Hypothalamus (tissue), 51 donors: ENCODE data around the gene SP1.
"Not testable (repeated sequence)": the region's sequence is repeated elsewhere in the genome, so short reads cannot be mapped to it uniquely, and the experiment has no call there.

Source experiments
- DNase-seq, 51 donors: peaks; one replicate each; lab custom pipeline; 2025; lab: John Stamatoyannopoulos, UW

The SP1 gene

DNA sequence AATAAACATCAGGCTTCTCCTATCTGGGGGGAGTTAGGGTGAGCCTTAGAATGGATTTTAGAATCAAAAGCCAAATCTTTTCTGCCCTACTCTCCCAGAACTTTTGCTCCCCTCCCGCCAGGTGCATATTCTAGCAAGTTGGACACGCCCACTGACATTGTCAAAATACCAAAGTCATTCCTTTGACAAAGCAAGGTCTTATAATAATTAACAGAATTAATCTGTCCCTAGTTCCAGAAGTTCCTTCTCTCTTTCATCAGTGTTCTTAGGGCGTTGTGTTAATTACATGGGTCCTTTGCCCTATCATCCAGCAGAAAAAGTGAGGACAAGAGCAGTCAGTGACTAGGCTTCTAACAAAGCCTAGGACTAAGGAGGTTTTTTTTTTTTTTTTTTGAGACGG, 64.0 kb downstream of the SP1 start:
- no peak for DNase-seq

DNA sequence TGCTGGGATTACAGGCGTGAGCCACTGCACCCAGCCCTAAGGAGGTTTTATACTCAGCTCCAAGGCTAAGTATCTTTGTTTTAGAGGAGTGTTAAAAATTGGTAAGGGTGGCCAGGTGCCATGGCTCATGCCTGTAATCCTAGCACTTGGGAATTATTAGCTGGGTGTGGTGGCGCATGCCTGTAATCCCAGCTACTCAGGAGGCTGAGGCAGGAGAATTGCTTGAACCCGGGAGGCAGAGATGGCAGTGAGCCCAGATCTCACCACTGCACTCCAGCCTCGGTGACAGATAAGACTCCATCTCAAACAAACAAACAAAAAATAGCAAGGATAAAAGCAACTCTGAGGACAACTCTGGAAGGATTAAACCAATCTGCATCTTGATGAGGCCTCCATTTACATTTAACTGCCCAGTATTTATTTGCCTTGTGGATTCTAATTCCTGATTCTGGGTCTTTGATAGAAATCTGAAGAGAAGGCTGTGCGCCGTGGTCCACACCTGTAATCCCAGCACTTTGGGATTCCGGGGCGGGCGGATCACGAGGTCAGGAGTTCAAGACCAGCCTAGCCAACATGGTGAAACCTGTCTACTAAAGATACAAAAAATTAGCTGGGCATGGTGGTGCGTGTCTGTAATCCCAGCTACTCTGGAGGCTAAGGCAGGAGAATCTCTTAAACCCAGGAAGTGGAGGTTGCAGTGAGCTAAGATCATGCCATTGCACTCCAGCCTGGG, 64.8 kb downstream of the SP1 start:
- not testable (repeated sequence) for DNase-seq

DNA sequence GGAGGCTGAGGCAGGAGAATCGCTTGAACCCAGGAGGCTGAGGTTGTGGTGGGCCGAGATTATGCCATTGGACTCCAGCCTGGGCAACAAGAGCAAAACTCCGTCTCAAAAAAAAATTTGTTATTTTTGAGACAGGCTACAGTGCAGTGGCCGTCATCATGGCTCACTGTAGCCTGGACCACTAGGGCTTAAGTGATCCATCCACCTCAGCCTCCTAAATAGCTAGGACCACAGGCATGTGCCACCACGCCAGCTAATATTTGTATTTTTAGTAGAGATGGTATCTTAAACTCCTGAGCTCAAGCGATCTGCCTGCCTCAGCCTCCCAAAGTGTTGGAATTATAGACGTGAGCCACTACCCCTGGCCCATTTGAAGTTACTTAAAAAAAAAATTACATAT, 71.0 kb downstream of the SP1 start:
- DNase-seq: no peak

DNA sequence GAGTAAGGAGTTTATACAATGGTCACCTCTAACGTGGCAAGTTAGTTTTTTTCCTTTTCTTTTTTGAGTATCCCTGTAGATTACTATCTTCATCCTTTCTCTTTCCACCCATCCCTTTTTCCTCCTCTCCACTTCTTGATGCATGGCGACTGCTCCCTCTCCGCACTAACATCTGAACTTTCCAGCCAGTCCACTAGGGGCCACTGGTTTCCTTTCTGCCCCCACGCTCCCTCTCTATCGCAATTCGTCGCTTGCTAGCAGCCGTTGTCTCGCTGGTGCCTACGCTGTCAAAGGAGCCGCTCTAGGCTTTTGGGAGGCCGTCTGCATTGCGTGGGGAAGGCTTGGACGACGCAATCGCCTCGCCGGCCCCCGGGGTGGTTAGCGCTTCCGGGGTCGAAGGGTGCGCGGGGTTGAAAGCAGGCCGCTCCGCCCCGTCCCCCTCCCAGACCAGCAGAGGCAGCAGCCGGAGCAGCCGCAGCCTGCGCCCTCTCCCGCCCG, 71.7 kb downstream of the SP1 start, which contains the start of gene PCBP2:
Gene PCBP2 (plus strand): TSS at position 442 of the 498 bp plus-strand sequence. CDS start 2,699 bp downstream, outside the sequence.
- DNase-seq: peak; percentile 82 to 100 (median 98)

DNA sequence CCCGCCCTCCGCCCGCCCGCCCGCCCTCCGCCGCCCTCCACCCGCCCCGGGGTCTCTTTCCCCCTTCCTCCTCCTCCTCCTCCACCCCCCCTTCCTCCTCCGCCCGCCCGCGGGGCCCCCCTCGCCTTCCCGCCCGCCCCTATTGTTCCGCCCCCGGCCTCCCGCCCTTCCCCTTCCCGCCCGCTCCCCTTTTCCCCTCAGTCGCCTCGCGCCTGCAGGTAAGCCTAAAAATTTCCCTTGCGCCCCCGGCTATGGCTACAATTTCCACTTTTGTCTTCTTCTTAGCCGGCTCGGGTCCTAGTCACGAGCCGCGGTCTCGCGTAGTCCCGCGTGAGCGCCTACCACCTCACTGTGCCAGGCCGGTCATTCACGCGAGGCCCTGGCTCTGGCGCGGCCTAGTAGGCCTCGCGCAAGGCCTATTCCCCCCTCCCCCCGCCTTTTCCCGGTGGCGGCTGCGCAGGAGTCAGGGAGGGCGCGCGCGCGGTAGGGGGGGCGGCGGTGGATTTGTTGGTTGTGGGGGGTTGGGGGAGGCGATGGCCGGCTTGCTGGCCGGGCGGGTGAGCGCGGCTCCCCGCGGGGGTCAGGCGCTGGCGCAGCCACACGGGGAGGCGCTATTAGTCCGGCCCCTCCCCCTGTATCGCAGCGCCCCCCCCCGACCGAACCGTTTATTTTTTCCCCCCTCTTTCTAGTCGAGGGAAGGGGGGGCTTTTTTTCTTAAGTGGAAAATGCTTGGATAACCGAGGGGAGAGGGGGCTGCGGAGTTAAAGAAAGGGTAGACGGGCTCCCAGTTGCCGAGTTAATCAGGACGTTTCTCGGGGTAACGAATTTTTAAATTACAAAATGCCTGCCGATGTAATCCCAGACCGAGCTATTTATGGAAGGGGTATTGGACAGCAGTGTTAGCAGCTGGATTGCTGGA, 72.4 kb downstream of the SP1 start:
- peak; percentile 56 to 93 (median 81) for DNase-seq

DNA sequence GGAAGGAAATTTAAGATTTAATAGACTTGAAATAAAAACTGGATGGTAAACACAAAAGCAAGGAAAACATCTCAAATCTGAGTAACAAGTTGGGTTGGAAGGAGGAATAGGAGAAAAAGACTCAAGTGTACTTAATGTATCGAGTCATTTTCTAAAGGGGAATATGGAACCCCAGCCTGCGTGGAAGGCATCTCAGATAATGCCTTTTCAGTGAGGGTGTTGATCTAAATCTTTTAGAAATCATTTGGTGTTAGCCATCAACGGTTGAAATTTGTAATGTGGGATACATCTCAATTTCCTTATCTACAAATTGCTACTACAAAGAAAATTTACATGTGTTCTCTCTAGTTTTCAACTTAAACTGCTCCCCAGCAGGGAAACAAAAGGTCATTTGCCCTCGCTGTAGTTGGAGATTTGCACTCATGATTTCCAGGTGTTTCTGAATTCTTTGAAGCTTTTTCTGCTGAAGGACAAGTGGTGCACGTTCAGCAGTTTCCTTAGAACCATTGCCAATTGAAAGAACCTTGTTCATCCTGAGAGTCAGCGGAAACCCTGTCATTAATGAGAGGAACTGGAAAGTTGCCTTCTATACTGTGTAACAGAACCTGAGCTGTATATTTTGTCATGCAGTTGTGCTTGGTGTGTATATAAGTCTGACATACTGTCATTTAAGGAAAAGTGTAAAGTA, 74.1 kb downstream of the SP1 start:
- DNase-seq: no peak

DNA sequence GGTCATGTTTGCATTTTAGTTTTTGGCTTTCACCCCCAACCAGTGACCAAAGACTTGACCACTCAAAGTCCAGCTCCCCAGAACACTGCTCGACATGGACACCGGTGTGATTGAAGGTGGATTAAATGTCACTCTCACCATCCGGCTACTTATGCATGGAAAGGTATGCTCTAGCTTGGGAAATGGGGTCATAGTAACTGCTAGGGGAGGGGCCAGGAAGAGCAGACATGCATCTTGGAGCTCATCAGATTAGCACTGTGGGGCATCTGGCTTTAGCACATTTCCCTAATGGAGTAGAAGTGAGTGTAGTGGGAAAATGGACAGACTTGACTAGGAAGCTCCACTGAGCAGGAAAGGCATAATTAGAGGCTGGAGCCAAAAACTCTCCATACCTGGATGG, 74.7 kb downstream of the SP1 start:
- DNase-seq: no peak

DNA sequence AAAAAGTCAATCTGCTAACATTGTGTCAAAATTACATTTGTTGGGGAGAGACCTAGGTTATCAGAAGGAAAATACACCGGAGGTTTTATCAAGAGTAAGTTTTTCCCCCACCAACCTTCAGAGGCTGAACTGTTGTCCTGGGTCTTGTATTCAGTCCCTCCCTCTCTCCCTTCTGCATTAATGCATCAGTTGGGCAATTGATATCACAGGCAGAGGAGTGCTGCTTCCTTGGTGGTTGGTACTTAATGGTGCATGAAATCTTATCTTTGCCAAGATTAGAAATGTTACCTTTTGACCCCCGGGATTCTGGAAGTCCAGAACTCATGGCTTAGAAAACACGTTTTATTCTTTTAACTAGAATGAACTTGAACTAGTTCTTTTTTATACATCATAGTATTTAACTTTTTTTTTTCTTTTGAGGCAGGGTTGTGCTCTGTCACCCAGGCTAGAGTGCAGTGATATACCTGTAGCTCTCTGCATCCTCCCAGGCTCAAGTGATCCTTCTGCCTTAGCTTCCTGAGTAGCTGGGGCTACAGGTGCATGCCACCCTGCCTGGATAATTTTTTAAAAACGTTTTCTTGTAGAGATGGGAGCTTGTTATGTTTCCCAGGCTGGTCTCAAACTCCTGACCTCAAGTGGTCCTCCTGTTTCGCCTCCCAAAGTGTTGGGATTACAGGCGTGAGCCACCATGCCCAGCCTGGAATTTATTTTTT, 76.8 kb downstream of the SP1 start:
- no peak for DNase-seq

DNA sequence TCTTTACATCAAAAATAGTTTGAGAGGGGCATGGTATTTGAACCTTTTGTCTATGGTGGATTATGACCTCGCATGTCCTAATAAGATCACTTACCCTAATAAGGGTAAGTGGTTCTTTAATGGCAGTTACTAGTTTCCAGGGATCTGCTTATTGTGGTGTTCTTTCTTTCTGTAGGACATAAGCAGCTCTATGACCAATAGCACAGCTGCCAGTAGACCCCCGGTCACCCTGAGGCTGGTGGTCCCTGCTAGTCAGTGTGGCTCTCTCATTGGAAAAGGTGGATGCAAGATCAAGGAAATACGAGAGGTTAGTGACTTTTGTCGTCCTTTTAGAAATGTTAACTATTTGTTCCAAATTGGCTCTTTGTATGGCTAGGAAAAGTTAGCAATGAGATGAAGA, 79.1 kb downstream of the SP1 start:
- no peak for DNase-seq

DNA sequence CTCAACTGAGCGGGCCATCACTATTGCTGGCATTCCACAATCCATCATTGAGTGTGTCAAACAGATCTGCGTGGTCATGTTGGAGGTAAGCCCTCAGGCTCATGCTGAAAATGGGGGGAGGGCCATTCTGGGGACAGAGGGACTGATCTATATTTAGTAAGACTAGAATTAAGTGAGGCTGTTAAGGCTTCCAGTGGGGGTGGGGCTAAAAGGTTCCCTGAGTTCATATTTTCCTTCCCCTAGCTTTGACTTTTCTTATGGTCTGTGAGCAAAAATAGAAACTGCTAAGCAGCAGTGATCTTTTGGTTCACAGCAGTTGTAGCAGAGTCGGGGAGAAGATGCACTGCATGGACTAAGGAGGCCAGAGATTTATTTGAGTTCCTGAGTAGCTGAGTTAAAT, 81.1 kb downstream of the SP1 start:
- no peak for DNase-seq

DNA sequence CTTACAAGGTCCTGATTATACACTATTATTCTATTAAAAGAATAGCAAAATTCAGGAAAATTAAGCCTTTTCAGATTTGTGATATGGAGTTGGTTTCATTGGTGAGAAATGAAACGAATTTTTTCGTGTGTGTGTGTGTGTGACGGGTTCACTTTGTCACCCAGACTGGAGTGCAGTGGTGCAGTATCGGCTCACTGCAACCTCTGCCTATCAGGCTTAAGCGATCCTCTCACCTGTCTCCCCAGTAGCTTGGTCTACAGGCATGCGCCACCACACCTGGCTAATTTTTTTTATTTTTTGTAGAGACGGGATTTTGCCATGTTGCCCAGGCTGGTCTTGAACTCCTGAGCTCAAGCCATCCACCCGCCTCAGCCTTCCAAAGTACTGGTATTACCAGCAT, 81.6 kb downstream of the SP1 start:
- DNase-seq: no peak

DNA sequence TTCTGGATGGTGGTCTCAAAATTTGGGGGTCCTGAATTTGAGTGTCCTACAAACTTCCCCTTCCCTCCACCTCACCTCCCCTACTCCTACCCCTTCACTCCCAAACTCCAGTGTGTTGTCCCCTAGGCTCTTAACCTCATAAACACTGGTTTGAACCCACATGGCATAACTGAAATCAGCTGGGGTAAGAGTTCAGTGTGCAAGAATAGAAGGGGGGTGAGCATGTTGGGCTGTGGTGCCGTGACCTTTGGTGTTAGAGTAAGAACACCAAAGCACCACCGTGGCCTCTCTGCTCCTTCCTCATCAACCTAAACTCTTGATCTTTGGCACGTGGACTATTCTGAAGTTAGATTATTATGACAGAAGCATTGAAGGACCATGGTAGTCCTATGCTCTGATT, 83.0 kb downstream of the SP1 start:
- no peak for DNase-seq

DNA sequence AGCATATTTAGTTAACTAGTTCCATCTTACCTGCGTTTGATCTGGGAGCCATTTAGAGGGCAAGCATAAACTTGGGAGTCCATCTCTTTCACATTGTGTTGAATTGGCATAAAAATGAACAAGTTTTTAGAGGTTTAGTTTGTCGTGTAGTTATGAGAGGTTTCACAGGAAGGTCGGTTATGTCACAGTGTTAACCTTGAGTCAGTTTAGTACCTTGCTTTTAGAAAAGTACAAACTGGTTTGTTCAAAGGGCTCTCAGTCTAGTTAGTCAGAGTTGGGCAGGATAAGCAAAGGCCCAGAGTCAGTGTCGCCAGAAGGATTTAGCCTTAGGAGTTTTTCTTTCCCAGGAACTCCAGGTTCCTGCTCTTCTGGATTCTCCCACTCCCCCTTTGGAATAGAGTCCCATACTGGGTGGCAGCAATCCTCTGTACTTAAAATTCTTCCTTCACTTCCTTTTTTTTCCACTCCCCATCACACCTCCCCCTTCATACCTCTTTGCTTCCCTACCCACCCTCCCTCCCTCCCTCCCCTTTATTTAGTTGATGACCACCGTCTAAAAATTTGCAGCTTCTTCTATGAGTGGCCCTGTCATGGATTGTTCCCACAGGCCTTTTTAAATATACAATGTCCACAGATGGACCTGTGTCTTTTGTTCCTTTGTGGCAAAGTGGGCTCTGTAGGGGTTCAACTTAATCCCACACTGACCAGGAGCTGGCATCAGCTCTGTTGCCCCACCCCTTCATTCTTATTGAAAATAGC, 84.0 kb downstream of the SP1 start:
- DNase-seq: no peak

DNA sequence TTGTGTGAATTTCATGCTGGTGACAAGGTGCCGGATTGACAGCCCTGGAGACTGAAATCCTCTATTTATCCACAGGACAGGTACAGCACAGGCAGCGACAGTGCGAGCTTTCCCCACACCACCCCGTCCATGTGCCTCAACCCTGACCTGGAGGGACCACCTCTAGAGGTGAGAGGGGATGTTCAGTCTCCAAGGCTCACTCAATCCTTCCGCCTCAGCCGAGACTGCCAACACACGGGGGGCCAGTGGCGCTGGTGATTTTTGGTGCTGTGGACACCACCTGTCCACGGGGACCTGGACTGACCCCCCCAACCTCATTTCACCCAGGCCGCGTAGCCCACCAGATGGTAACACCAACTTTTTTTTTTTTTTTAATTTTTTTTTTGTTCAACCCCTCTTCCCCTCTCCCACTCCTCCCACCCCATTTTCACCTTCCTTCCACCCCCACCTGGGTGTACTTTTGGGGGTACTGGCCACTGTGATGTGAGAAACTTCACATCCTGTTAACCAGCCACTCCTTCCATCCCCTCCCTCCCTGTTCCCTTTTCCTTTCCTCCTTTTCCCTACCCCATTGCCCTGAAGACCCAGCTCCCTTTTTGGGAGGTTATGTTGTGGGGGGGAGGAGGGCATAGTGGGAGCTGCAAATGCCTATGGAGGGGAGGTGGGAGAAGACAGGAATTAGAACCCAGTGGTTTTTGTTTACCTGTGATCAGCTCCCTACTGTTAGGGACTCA, 84.9 kb downstream of the SP1 start:
- DNase-seq: no peak

DNA sequence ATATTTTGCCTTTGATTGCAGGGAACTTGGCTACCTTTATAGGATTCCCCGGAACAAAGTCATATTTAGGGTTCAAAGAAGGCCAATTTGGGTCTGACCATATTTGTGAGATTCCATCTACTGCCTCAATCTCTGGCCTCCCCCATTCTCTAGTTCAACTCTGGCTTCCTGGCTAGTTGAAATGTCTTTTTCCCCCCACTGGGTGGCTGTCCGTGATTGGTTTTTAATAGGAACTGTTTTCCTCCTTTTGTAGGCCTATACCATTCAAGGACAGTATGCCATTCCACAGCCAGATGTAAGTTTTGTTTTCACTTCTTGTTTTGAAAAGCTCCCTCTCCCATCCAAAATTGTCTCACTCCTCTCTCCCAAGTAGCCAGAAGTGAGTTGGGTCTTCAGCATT, 85.7 kb downstream of the SP1 start:
- no peak for DNase-seq
